H1 (cell line): ENCODE measurements around the gene ZNF316. TPM values are rescaled to one million over a fixed set of nuclear protein-coding genes. Genes with fewer than 3 reads are reported as not detected.

ENCODE experiments used
- BCL11A ChIP-seq, 2 experiments: IDR thresholded peaks; one replicate each; pipeline ENCODE4 v1.6.1; 2011; ENCODE audit warnings: low read depth in 2 of 2, low read length in 2 of 2, mild to moderate bottlenecking in 2 of 2
- E2F6 ChIP-seq: IDR thresholded peaks from 2 replicates; pipeline ENCODE4 v1.6.1; 2012; ENCODE audit warnings: inconsistent platforms
- FOSL1 ChIP-seq: IDR thresholded peaks from 2 replicates; pipeline ENCODE4 v1.6.1; 2011; ENCODE audit warnings: mild to moderate bottlenecking, low read depth, low read length, moderate library complexity; ENCODE audit not compliant: insufficient read depth
- SIN3A ChIP-seq, 2 experiments: IDR thresholded peaks in 1 of 2; conservative IDR thresholded peaks in 1 of 2; 2 replicates each; pipeline ENCODE4 v1.6.1; 2011 to 2012; ENCODE audit warnings: low read length in 2 of 2, improper control_type of control experiment in 1 of 2, low read depth in 1 of 2, mild to moderate bottlenecking in 1 of 2
- SP4 ChIP-seq: IDR thresholded peaks from 2 replicates; pipeline ENCODE4 v1.6.1; 2012; ENCODE audit warnings: low read length, inconsistent platforms
- TEAD4 ChIP-seq: IDR thresholded peaks from 2 replicates; pipeline ENCODE4 v1.6.1; 2012; ENCODE audit warnings: low read depth, low read length, inconsistent platforms, mixed read lengths
- polyA plus RNA-seq, 7 experiments: library from polyadenylated mRNA; depleted of rRNA in 3 of 7; stranded (reverse) in 5 of 7; unstranded in 2 of 7; fragments of >200 nt in 5 of 7; fragments of 200-250 nt in 2 of 7; gene quantifications; 1 replicate in 5 of 7; 2 replicates in 1 of 7; 4 replicates in 1 of 7; pipeline versions ENCODE4 v1.2.1 to v1.2.3, GENCODE V29; 2011 to 2013; ENCODE audit warnings: missing spikeins in 2 of 7, mixed read lengths in 2 of 7
- total RNA-seq: library from RNA; stranded (reverse); fragmentation: NEBNext Ultra II Directional; extraction: Animal tissue kit (Norgen Biotek cat#: 25700); gene quantifications from 2 replicates; pipeline ENCODE4 v1.2.1, GENCODE V29; 2021

Gene ZNF316
- total and polyA plus RNA-seq, 2 of the 8 experiments (the other 6 are each of a cell fraction or from before 2014, with no cell fraction given): 3.6 to 13.7 TPM

GRCh38 chr7:6615723-6616555 lies 21.2 kb upstream of the ZNF316 start (continued):
- no peak for TF ChIP-seq FOSL1
- TF ChIP-seq E2F6: no peak
- no peak for TF ChIP-seq BCL11A (IDR thresholded peaks at IDR 0.05; ENCODE audit: low read depth in 2 of 2, low read length in 2 of 2)
- peak in 1 of 2 experiments; percentile 67; a peak in 3 of 4 replicates for TF ChIP-seq SIN3A (conservative IDR thresholded peaks at IDR 0.05 in 1 of 2, IDR thresholded peaks at IDR 0.05 in 1 of 2; ENCODE audit: low read depth in 1 of 2, low read length in 2 of 2)
- no peak for TF ChIP-seq SP4
- TF ChIP-seq TEAD4: no peak
